ENCODE results near the gene WDR62.

Gene WDR62

GRCh38 chr19:36139473-36140303, 85.0 kb downstream of the WDR62 start, which contains the start of gene CAPNS1:
CAPNS1 (plus strand) TSS chr19:36140066; CDS start chr19:36141012, 946 bp downstream.
- in situ Hi-C loops (cut with MboI; ENCODE audit: low sequenced_read_pairs), result no loop called here

GRCh38 chr19:36140304-36141038, 85.8 kb downstream of the WDR62 start:
- in situ Hi-C loops (cut with MboI; ENCODE audit: low sequenced_read_pairs), result no loop called here

GRCh38 chr19:36141039-36141927, 86.6 kb downstream of the WDR62 start:
- in situ Hi-C loops (cut with MboI; ENCODE audit: low sequenced_read_pairs), result no loop called here

- in situ Hi-C loops (cut with MboI; ENCODE audit: low sequenced_read_pairs), result no loop called here
Measured at GRCh38 chr19:36142046-36142445, 87.3 kb downstream of the WDR62 start.

GRCh38 chr19:36142496-36142895, 87.8 kb downstream of the WDR62 start:
- in situ Hi-C loops (cut with MboI; ENCODE audit: low sequenced_read_pairs), result no loop called here

GRCh38 chr19:36144624-36145023, 89.9 kb downstream of the WDR62 start:
- in situ Hi-C loops (cut with MboI; ENCODE audit: low sequenced_read_pairs), result no loop called here

GRCh38 chr19:36149673-36150406, 95.1 kb downstream of the WDR62 start:
- in situ Hi-C loops (cut with MboI; ENCODE audit: low sequenced_read_pairs), result no loop called here

GRCh38 chr19:36150586-36150985, 95.9 kb downstream of the WDR62 start:
- in situ Hi-C loops (cut with MboI; ENCODE audit: low sequenced_read_pairs), result no loop called here

- in situ Hi-C loops (cut with MboI; ENCODE audit: low sequenced_read_pairs), result no loop called here
Measured at GRCh38 chr19:36151144-36152018, 96.7 kb downstream of the WDR62 start.

GRCh38 chr19:36152019-36152351, 97.3 kb downstream of the WDR62 start:
- in situ Hi-C loops (cut with MboI; ENCODE audit: low sequenced_read_pairs), result no loop called here

GRCh38 chr19:36152352-36153091, 97.8 kb downstream of the WDR62 start, which contains the start of gene COX7A1:
COX7A1 (minus strand) TSS chr19:36152447; CDS start chr19:36152407, 40 bp downstream.
- in situ Hi-C loops (cut with MboI; ENCODE audit: low sequenced_read_pairs), result no loop called here

- in situ Hi-C loops (cut with MboI; ENCODE audit: low sequenced_read_pairs), result no loop called here
Measured at GRCh38 chr19:36153126-36153525, 98.4 kb downstream of the WDR62 start.
